HuH-7.5 (cell line): Measurements from ENCODE around the gene SPRED2.
A peak's percentile ranks its signal among the peaks of the same experiment; 100 is the strongest.

Experiments
- DNase-seq: peaks from one replicate; pipeline ENCODE4 v3.0.0; 2011; ENCODE audit warnings: low spot score

SPRED2 gene

DNA sequence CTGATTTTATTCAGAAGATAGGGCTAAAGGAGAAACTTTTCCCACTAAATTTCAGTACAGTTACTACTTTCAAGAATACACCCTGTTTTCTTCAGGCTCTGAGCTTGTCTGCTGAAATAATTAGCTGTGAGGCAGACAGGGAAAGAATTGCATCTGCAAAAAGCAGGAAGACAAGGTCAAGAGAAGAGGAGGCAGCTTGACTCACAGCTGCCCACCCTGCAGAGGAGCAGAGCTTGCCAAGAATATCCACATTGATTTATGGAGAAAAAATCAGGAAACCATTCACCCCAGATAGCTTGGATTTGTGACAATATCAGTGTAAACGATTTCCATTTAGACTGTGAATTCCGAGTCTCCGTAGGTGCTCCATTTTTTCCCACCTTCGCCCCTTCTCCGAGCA is 155.8 kb downstream of the SPRED2 start:
- no peak for DNase-seq

DNA sequence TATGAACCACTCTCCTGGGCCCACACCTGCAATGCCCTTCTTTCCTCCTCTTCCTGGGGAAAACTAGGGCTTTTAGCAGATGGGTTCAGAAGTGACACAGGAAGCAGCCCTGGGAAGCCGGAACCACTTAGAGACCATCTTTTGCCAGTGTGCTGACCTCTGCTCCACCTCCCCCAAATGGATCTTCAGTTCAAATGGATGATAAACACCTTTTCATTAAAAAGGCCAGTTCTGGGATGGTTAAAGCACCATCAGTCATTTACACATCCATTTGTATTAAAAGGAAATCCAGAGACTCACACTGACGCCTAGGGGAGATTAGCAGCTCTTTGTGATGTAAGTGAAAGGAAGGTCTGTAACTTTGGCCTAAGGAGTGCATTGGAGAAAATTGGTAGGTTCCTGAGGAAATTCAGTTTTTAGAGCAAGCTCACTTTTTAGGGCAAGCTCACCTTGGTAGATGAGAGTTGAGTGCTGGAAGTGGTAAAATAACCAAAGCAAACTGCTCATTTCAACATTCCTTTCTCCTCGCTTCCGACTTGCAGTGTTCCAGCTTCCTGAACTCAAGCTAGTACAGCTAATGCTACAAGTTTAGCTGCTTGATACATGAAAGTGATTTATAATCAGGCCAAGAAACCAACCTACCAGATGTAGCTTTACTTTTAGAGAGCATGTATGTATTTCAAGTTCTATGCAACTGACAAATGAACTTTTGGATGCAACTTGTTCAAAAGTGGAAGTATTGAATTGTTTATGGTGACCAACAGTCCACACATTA is 157.1 kb downstream of the SPRED2 start:
- no peak for DNase-seq

DNA sequence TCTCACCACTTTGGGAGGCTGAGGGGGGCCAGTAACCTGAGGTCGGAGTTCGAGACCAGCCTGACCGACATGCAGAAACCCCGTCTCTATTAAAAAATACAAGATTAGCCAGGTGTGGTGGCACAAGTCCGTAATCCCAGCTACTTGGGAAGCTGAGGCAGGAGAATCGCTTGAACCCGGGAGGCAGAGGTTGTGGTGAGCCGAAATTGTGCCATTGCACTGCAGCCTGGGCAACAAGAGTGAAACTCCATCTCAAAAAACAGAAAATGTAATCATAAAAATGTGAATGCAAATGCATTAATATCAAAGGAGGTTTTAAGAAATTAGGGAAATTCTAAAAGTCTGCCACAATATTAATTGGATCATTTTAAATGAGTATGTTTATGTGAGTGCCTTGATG is 159.1 kb downstream of the SPRED2 start:
- DNase-seq, result no peak

DNA sequence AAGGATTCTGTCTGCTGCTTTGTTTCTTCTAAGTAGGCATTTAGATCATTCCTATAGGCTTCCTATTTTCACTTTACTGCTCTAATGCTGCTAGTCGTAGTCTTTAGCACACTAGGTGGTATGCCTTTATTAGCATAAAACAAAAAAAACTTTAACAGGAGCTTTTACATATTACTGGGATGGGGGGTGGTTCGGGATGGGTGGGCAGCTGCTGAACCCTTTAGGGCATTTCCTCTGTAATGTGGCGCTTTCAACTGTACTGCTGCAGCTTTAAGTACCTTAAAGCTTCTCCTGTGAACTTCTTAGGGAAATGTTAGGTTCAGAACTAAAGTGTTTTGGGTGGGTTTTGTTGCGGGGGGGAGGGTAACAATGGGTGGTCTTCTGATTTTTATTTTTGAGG is 163.4 kb downstream of the SPRED2 start:
- DNase-seq, result no peak

DNA sequence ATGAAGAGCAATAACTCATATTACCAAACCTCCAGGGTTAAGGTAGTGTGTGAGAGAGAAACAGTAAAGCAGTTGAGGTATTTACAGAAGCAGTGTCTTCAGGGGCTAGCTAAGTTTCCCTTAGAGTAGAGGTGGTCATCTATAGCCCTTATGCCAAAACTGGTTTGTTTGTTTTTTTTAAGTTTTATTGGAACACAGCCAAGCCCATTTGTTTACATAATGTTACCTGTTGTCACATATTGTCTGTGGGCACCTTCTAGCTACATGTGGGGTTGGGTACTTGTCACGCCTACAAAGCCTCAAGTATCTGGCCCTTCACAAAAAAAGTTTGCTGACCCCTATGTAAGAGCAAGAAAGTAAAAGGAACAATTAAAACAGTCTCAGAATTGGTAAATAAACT is 165.4 kb downstream of the SPRED2 start:
- no peak for DNase-seq

DNA sequence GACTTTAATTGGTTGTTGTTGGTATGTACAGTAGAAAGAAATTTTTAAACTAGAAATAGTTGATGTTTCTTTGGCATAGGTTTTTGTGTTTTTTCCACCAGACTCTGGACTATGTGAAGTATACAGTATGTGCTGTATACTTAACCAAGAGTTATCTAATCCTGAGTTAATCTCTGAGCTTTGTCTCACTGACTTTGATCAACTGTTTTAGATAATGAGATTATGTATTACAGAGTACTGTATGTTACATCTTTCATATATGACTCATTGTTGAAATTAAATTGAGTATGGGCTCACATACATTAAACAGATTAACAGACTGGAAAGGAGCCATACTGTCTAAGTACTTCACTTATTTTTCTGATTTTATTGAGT is 166.7 kb downstream of the SPRED2 start:
- no peak for DNase-seq

DNA sequence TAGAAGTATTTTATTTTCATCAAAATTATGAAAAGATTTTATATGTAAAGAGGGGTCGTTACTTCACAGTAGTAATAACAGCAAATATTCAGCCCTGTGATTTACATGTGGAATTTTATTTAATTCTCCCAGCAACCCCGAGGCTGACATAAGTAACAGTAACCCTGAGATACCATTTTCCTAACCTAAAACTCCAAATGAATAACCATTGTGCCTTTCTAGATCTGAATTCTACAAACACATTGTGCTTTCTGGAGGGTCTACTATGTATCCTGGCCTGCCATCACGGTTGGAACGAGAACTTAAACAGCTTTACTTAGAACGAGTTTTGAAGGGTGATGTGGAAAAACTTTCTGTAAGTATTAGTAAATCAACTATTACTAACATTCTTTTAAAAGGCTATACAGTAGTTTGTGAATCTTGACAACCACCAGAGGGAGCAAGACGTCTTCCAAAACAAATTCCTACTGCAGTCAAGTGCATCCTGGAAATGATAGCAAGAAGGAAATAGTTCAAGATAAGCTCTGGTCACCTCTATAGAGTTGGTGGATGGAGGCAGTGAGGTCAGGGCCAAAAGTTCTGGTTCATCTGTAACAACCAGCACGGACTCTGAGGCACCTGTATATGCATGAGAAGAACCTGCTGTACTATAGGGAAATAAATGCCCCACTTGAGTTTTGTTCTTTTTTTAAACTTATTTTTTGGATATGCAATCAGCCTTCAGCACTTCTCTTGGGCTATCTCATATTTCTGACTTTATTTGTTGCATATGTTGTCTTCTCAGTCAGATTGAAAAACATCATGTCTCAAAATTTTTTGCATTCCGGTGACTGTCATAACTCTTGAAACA is 167.4 kb downstream of the SPRED2 start:
- DNase-seq, result peak; percentile 25

DNA sequence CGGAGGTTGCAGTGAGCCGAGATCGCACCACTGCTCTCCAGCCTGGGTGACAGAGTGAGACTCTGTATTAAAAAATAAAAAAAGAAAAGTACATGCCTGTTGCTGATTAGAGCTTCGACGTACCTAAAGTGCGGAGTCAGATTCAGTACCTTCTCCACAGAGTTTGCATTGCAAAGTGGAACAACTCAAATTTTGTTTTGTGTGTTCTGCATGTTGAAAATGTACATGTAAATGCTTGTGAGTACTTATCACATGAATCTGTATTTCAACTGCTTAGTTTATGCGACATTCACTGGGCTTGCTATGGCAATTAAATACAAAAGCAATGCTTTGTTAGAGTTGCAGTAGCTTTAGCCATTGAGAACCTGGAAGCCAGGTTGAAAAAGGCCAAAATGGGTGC is 168.4 kb downstream of the SPRED2 start:
- DNase-seq, result no peak

DNA sequence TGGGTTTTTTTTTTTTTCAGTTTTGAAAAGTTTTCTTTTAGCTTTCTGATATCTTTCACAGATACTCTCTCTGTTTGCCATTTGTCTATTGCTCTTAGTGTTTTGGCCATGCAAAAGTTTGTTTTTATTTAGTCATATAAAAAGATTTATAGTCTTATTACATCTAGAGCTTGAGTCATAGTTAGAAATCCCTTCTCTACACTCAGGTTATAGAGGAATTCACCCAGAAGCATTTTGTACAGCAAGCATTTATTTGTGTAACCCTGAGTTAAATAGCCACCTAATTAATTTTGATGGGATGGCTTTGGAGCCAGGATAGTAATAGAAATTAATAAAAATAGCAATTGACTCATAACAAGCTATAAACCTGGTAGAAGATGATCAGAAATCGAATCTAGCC is 169.1 kb downstream of the SPRED2 start:
- no peak for DNase-seq

DNA sequence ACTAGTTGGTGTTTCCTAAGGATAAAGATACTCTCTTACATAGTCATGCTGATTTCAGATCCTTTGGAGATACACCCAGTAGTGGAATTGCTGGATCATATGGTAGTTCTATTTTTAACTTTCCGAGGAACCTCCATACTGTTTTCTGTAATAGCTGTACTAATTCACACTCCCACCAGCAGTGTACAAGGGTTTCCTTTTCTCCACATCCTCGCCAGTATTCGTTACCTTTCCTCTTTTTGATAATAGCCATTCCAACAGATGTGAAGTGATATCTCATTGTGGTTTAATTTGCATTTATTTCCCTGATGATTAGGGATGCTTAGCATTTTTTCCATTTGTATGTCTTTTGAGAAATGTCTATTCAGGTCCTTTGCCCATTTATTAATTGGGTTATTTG is 170.7 kb downstream of the SPRED2 start:
- DNase-seq, result no peak
